ENCODE measurements around the gene BPIFB3. TPM values are rescaled to one million over a fixed set of nuclear protein-coding genes. Genes with fewer than 3 reads are reported as not detected.

BPIFB3 gene
- total RNA-seq, 4 donors from 2014 or later: not detected

GRCh38 chr20:33091693-33092092 lies 38.0 kb downstream of the BPIFB3 start:
- TF ChIP-seq EP300 (IDR thresholded peaks at IDR 0.05): no peak
- no peak for TF ChIP-seq POLR2AphosphoS5 (IDR thresholded peaks at IDR 0.05)
- TF ChIP-seq POLR2A (IDR thresholded peaks at IDR 0.05; ENCODE audit: low read depth): no peak
- TF ChIP-seq CTCF (IDR thresholded peaks at IDR 0.05): no peak
- Histone ChIP-seq H3K9me3 (no peaks in the 10 kb centered on the region), H3K27me3 (peaks cover 0 to 14% (median 0%) of the 10 kb centered on the region in 4 donors), H3K27ac (replicated peaks in 1 of 4) (no peak overlapping the region), H3K36me3 (no peaks in the 10 kb centered on the region), H3K4me3 (no peak overlapping the region), H3K4me1 (peaks cover 0 to 3% (median 0%) of the 10 kb centered on the region in 4 donors)
- WGBS: 88% methylated on average over 3 of the region's 3 CpGs
- intact Hi-C loops (cut with DNase I): no loop called here
- no peak for DNase-seq (ENCODE audit: extremely low spot score)

- H3K36me3 ChIP-seq: no peaks in the 10 kb centered on the region
- 96% methylated on average over 3 of the region's 3 CpGs for WGBS
- no peak overlapping the region for H3K4me3 ChIP-seq
- peaks cover 0 to 8% (median 0%) of the 10 kb centered on the region in 4 donors for H3K4me1 ChIP-seq
- intact Hi-C loops (cut with DNase I): no loop called here
- H3K9me3 ChIP-seq: no peaks in the 10 kb centered on the region
- DNase-seq (ENCODE audit: extremely low spot score): no peak
- peaks cover 0 to 14% (median 0%) of the 10 kb centered on the region in 4 donors for H3K27me3 ChIP-seq
- H3K27ac ChIP-seq (replicated peaks in 1 of 4): no peak overlapping the region
- no peak for TF ChIP-seq EP300 (IDR thresholded peaks at IDR 0.05)
- no peak for TF ChIP-seq POLR2AphosphoS5 (IDR thresholded peaks at IDR 0.05)
- TF ChIP-seq CTCF (IDR thresholded peaks at IDR 0.05): no peak
- no peak for TF ChIP-seq POLR2A (IDR thresholded peaks at IDR 0.05; ENCODE audit: low read depth)
These were observed 38.7 kb downstream of the BPIFB3 start for GRCh38 chr20:33092361-33092760.

GRCh38 chr20:33093074-33093473 lies 39.4 kb downstream of the BPIFB3 start:
- Histone ChIP-seq H3K4me3 (no peak overlapping the region), H3K9me3 (no peaks in the 10 kb centered on the region), H3K27me3 (peaks cover 0 to 14% (median 0%) of the 10 kb centered on the region in 4 donors), H3K27ac (replicated peaks in 1 of 4) (no peak overlapping the region), H3K4me1 (peaks cover 0 to 8% (median 0%) of the 10 kb centered on the region in 4 donors), H3K36me3 (no peaks in the 10 kb centered on the region)
- TF ChIP-seq CTCF (IDR thresholded peaks at IDR 0.05) (no peak), EP300 (IDR thresholded peaks at IDR 0.05) (no peak)
- no peak for DNase-seq (ENCODE audit: extremely low spot score)
- WGBS: 84% methylated on average over 1 of the region's 1 CpG
- intact Hi-C loops (cut with DNase I): no loop called here

- DNase-seq (ENCODE audit: extremely low spot score): no peak
- Histone ChIP-seq H3K4me3 (no peak overlapping the region), H3K9me3 (no peaks in the 10 kb centered on the region), H3K27me3 (peaks cover 0 to 14% (median 0%) of the 10 kb centered on the region in 4 donors), H3K36me3 (no peaks in the 10 kb centered on the region), H3K27ac (replicated peaks in 1 of 4) (no peak overlapping the region), H3K4me1 (peaks cover 0 to 8% (median 0%) of the 10 kb centered on the region in 4 donors)
- WGBS: 45% methylated on average over 1 of the region's 1 CpG
- TF ChIP-seq CTCF (IDR thresholded peaks at IDR 0.05) (no peak), POLR2A (IDR thresholded peaks at IDR 0.05; ENCODE audit: low read depth) (no peak), EP300 (IDR thresholded peaks at IDR 0.05) (no peak), POLR2AphosphoS5 (IDR thresholded peaks at IDR 0.05) (no peak)
- intact Hi-C loops (cut with DNase I): no loop called here
These were observed 39.9 kb downstream of the BPIFB3 start for GRCh38 chr20:33093582-33093981.

GRCh38 chr20:33095249-33095648 lies 41.5 kb downstream of the BPIFB3 start:
- Histone ChIP-seq H3K9me3 (no peaks in the 10 kb centered on the region), H3K4me1 (peaks cover 0 to 8% (median 0%) of the 10 kb centered on the region in 4 donors), H3K27me3 (no peaks in the 10 kb centered on the region), H3K4me3 (no peak overlapping the region), H3K36me3 (no peaks in the 10 kb centered on the region), H3K27ac (replicated peaks in 1 of 4) (no peak overlapping the region)
- 92% methylated on average over 5 of the region's 5 CpGs for WGBS
- intact Hi-C loops (cut with DNase I): no loop called here
- no peak for DNase-seq (ENCODE audit: extremely low spot score)
- no peak for TF ChIP-seq POLR2A (IDR thresholded peaks at IDR 0.05; ENCODE audit: low read depth)
- no peak for TF ChIP-seq CTCF (IDR thresholded peaks at IDR 0.05)
- TF ChIP-seq POLR2AphosphoS5 (IDR thresholded peaks at IDR 0.05): no peak
- TF ChIP-seq EP300 (IDR thresholded peaks at IDR 0.05): no peak
